ENCODE measurements around the gene KLF3.
A peak's percentile ranks its signal among the peaks of the same experiment; 100 is the strongest.
"Not testable (repeated sequence)": the region's sequence is repeated elsewhere in the genome, so short reads cannot be mapped to it uniquely, and the experiment has no call there.

KLF3 gene

GRCh38 chr4:38663801-38664705, at the start of gene KLF3:
Gene KLF3, plus strand, starts transcription at chr4:38664199. Its CDS starts 16,427 bp downstream, at chr4:38680626.
- peak; percentile 99 for DNase-seq

DNA sequence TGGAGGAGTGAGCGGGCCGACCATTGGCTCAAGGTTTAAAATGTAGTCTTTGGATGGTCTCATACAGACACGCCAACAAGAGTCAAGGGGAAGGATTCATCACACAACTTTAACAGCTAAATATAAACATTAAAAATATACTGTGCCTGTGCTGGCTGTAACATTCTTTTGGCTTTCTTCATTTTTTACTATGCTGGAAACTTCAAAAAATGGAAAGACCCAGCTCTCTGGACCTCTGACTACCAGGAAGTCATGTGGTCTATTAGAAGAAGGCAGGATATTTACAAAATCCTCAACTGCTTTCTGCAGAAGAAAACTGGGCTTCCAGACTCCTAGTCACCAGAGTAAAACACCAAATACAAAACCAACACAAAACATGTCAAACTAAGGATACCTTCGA, 49.8 kb upstream of the KLF3 start:
- DNase-seq, result no peak

- DNase-seq, result no peak
Observed at GRCh38 chr4:38615847-38616246, 48.2 kb upstream of the KLF3 start.

DNA sequence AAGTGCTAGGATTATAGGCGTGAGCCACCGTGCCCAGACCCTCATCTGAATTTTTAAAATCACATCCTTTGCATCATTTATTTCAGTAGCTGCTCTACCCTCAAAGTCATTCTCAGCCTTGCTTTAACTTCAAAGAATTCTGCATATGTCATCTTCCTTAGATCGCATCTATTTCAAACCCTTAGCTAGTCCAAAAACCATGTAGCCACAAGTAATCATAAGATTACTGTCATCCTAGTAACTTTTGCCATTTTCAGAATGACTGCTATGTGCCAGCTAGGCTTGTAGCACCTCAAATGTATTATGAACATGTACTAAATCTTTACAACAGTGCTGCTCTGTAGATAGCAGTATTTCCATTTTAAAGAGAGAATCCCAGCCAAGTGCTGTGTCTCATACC, 45.5 kb upstream of the KLF3 start:
- DNase-seq, result no peak

- no peak for DNase-seq
Observed at GRCh38 chr4:38619316-38619715, 44.7 kb upstream of the KLF3 start.

DNA sequence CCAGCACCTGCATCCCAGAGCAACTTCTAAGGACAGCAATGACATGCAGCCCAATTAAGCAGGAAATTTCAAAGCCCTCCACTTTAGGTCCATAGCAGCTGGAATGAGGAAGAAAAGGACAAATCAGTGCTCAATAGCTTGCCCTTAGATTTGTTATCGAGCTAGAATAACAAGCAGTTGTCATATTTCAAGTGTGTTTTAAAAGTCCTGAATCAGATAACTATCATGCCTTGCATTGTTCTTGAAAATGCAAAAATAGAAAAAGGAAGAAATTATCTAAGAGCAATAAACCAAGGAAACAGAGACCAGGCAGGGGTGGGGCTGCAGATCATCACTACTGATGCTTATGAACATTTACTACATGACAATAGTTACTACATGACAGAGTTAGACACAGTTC, 43.9 kb upstream of the KLF3 start:
- no peak for DNase-seq

DNA sequence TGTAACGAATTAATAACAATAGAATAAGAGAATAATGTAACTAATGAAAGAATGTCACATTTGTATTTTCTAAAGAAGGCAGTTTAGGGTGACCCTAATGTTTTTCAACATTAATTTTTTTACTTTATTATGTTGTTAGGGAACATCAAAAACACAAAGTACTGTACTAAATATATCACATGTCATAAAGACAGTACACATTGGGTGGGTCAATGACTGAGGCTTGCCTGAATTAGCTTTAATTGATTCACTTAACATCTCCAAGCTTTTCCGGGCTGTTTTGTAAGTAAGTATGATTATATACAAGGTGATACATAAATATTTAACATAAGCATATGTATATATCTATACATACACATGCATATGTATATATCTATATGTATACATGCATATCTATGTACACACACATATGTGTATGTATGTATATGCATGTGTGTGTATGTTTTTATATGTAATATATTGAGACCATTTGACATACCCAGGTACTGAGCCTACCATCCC, 43.4 kb upstream of the KLF3 start:
- DNase-seq, result no peak

DNA sequence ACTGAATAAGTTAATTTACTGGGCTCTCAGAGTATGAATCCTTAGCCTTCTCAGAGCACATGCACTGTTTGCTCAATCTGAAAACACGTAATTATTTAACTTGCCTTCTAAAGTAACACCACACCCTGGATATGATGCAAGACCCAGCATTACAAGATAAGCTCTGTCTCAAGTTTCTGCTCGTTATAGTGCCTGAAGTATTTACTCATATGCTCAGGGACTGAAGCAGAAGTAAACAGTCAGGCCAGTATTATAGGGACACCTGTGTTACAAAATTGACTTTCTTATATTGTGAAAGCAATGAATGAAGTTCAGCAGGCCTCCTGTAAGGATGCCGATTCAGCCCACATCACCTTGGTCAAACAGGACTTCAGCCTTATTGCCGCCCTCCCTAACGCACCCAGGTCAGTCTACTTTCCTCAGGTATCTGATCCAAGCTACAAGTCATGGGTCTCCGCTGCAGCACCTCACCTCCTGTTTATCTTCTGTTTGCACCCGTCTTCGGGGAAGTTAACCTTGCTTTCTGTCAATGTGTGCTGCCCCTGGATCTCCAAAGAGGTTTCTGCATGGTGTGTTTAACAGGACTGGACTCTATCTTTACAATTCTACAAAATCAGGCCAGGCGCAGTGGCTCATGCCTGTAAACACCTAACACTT, 42.8 kb upstream of the KLF3 start:
- DNase-seq, result peak; percentile 90

DNA sequence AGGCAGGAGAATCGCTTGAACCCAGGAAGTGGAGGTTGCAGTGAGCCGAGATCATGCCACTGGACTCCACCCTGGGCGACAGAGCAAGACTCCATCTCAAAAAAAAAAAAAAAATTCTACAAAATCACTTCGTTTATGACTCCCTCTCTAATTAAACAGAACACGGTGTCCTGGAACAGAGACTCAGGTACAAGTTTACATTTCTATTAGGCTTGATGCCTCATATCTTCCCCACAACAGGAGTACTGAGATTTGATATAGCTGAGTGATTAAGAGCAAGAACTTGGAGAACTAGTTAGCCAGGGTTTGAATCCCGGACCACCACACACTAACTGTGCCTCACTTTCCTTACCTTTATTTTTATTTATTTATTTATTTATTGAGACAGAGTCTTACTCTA, 42.2 kb upstream of the KLF3 start:
- no peak for DNase-seq

- DNase-seq, result peak; percentile 25
Observed at GRCh38 chr4:38622340-38622739, 41.7 kb upstream of the KLF3 start.

- DNase-seq, result peak; percentile 27
Observed at GRCh38 chr4:38623260-38623659, 40.7 kb upstream of the KLF3 start.

GRCh38 chr4:38624311-38624710, 39.7 kb upstream of the KLF3 start:
- DNase-seq, result no peak

DNA sequence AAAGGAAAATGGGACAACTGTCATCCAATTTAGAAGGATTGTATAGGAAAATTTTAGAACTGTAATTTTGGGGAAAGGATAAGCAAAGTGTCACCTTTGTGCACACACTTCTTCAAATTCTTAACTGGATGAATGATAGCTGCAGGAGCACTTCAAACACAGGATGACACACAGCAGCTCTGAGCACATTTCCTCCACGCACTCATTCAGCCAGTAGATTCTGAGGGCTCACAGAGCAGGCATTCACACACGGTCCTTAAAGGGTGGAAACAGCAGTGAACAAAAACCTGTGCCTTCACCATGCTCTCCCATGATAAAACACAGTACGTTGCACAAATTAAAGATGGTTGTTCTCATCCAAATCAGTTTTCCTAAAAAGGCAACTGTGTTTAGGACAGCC, 38.5 kb upstream of the KLF3 start:
- peak; percentile 36 for DNase-seq

- not testable (repeated sequence) for DNase-seq
Observed at GRCh38 chr4:38626901-38627444, 37.0 kb upstream of the KLF3 start.

DNA sequence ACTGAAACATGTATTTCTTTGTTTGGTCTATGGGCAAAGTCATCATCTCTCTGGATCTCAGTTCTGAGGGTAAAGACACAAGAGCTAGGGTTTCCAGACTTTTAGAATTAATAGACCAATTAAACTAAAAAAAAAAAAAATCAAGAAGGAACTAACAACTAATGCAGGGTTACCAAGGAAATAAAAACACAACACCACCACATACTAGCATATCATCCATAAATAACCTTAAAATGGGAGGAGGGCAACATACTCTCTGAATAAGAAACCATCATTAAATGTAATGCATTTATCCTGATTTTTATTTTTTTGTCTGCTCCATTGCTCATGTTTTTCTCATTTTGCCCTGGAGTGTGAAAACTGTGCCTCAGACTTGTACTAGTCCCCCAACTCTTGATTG, 33.5 kb upstream of the KLF3 start:
- no peak for DNase-seq

DNA sequence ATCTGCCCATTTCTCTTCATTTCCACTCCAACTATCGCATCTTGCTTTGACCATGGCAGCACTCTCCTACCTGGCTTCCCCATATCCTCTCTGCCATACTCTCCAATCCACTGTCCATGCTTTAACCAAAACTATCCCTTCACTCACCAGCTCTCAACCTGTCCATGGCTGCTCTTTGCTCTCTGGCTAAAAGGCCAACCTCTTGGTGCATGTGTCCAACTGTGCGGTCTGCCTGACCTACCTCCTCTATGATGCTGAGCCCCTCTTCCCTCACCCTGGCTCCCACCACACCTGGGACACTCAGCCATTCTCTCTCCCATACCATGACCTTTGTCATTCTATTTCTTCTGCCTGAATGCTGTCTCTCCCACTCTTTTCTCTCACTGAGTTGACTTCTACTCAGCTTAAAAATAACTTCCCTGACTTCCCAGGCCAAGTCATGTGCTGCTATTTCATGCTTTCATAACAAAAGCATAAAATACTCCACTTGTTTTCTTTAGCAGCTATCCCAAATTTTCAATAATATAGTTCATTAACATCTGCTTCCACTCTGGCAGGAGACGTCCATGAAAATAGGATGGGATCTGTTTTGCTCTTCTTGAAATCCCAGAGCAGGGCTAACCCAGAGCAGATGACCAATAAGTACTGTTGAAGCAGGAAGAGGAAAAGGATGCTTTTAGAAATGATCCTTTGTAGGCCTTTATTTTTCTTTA, 29.8 kb upstream of the KLF3 start:
- DNase-seq, result no peak

- peak; percentile 45 for DNase-seq
Observed at GRCh38 chr4:38639242-38639641, 24.8 kb upstream of the KLF3 start.

DNA sequence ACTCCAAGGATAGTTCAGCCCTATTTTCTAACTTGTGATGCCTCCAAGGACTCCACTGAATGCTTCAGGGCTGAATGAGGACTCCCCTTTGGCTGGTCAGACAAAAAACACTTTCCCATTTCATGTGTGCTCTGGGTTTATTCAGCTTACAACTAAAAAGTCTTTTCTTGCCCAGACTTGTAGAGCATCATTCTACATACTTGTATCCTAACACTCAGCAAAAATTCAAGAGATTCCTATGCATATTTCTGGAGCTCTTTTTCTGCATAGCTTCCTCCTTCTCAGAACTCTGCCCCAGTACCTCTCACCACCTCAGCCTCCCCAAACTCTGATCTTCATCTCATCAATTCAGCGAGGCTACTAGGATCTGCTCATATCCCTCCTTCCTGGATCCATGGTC, 22.2 kb upstream of the KLF3 start:
- no peak for DNase-seq

DNA sequence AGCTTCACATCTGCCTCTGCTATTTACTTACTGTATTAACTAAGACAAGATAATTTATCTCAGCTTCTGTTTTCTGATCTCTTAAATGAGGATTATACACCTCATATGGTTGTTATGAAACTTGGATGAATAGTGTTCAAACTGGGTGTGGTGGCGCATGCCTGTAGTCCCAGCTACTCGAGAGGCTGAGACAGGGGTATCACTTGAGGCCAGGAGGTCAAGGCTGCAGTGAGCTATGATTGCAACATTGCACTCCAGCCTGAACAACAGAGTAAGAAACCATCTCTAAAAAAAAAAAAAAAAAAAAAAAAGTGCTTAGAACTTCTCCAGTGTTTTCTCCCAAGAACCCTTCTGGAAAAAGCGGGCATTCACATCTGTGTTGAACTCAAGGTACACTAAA, 19.8 kb upstream of the KLF3 start:
- DNase-seq, result no peak

DNA sequence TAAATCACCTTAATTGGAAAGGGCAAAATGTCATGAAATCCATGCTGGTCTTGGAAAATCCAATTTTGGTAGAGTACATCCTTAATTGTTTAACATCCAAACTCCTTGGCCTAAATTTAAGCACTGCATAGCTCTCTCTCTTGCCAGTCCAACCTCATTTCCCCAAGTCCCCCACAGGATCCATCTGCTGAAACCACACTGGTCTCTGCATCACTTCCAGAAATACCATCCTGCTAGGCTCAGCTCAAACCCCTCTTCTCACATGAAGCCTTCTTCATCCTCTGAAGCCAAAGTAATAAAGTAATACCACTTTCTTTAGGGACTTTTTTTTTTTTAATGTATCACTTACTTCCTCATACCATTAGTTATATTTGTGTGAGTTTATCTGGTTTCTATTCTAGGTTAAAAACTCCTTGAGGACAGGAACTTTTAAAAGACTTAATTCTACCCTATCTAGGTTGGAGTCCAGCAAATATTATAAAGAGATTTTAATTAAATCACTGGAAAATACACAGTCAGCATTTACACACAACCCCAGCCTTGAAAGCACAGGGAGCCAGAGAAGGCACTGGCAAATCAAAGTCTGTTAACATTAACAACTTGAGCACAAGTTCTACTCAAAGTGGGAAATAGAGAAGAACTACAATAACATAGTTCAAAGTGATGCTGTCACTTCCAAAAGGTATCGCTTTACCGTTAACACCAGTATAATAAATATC, 16.7 kb upstream of the KLF3 start:
- no peak for DNase-seq

- no peak for DNase-seq
Observed at GRCh38 chr4:38650133-38650532, 13.9 kb upstream of the KLF3 start.

GRCh38 chr4:38654273-38654672, 9.7 kb upstream of the KLF3 start:
- no peak for DNase-seq

DNA sequence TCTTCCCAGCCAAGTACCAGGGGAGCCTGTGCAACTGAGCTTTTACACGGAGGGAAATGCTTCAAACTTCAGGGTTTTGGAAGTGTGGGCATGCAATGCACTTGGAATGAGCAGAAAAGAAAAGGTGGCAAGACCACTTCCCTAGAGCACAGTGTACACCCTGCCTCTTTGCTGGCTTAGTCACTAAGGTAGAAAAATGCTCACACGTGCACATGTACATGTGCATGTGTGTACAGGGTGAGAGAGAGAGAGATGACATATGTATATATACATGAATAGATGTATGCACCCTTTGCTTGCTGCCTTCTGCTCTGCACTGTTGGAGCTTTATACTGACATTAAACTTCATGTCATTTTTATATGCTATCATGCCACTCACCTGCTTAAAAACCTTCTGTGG, 7.9 kb upstream of the KLF3 start:
- DNase-seq, result no peak
